Breast epithelium (tissue), 4 donors: ENCODE measurements around the gene EIF6. TPM values are rescaled to one million over a fixed set of nuclear protein-coding genes. Genes with fewer than 3 reads are reported as not detected.

Experiments
- DNase-seq, 2 donors: peaks; one replicate each; pipeline ENCODE4 v3.0.0-alpha.2; 2019; ENCODE audit warnings: low spot score in 2 of 2
- H3K27ac ChIP-seq, 2 donors: fragments of 200-600 bp; sonication (generic) in 1 of 2; one replicate each; pipeline ENCODE4 v1.5.1; 2016 to 2019; ENCODE audit warnings: mild to moderate bottlenecking in 1 of 2
- H3K27me3 ChIP-seq, 2 donors: fragments of 200-600 bp; sonication (generic) in 1 of 2; one replicate each; pipeline versions ENCODE4 v1.5.1 to v1.6.0; 2017 to 2019; ENCODE audit warnings: control low read depth in 1 of 2, mild to moderate bottlenecking in 1 of 2
- H3K36me3 ChIP-seq: fragments of 200-600 bp; one replicate; pipeline ENCODE4 v1.5.1; 2019
- H3K4me1 ChIP-seq, 2 donors: fragments of 200-600 bp; sonication (generic); one replicate each; pipeline ENCODE4 v1.5.1; 2016 to 2019; ENCODE audit warnings: control low read depth in 1 of 2
- H3K4me3 ChIP-seq, 3 donors: fragments of 200-600 bp; sonication (generic); 1 replicate in 2 of 3; 2 replicates in 1 of 3; pipeline ENCODE4 v1.5.1; 2016 to 2019; ENCODE audit warnings: mild to moderate bottlenecking in 3 of 3, moderate library complexity in 2 of 3
- H3K9me3 ChIP-seq, 2 donors: fragments of 200-600 bp; sonication (generic) in 1 of 2; one replicate each; pipeline ENCODE4 v1.5.1; 2016 to 2019; ENCODE audit warnings: control low read depth in 1 of 2
- POLR2A ChIP-seq: fragments of 450-650 bp; IDR thresholded peaks from one replicate; pipeline ENCODE4 v1.6.1; 2016; ENCODE audit warnings: antibody characterized with exemption, mild to moderate bottlenecking, moderate library complexity
- POLR2AphosphoS5 ChIP-seq, 3 donors: sonication (generic); formaldehyde crosslinking; IDR thresholded peaks; one replicate each; pipeline ENCODE4 v1.6.1; 2017; ENCODE audit warnings: antibody characterized with exemption in 3 of 3
- intact Hi-C: fragments of 100-400 bp; cut with DNase I; formaldehyde crosslinking; loops from one replicate; pipeline ENCODE4 v1.15.1; 2023; ENCODE audit warnings: low total_unique reads
- total RNA-seq, 3 donors: library from RNA; depleted of rRNA; stranded (reverse); fragments of >200 nt; gene quantifications; one replicate each; pipeline ENCODE4 v1.1.0, GENCODE V29; 2016
- TF ChIP-seq, protein P1 (sequence below), 3 donors: fragments of 450-650 bp; IDR thresholded peaks; one replicate each; pipeline ENCODE4 v1.5.1; 2016 to 2017; ENCODE audit warnings: antibody characterized with exemption in 3 of 3, mild to moderate bottlenecking in 3 of 3, moderate library complexity in 3 of 3

The EIF6 gene
- total RNA-seq, 3 donors from 2014 or later: 81.9 to 98.6 (median 88.0) TPM

DNA sequence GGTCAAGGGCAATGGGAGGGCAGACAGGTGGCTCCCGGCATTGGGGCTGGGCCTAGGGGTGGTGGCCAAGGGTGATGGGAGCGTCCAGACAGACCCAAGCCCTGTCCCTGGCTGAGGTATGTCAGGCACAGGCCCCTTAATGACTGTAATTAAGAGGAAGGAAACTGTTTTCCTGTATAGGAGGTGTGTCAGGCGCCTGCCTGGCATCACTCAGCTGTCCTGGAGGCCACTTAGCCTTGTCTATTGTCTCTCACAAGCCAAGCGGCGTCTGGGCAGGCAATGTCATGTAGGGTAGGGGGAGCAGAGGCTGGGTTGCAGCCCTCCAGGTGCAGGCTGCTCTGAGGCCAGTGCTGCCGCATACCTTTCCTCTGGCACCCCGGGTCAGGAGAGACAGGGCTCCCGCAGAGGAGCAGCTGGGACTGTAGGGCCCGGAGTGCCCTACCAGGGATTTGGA lies 11.6 kb upstream of the EIF6 start:
- H3K9me3 ChIP-seq: no peaks in the 10 kb centered on the region
- no peak overlapping the region for H3K27ac ChIP-seq
- no peaks in the 10 kb centered on the region for H3K36me3 ChIP-seq
- intact Hi-C loops: no loop called here
- H3K27me3 ChIP-seq: peaks cover 0 to 10% of the 10 kb centered on the region in 2 donors
- DNase-seq: no peak
- TF ChIP-seq POLR2A: no peak
- no peak for TF ChIP-seq POLR2AphosphoS5 (IDR thresholded peaks at IDR 0.05)
- TF ChIP-seq, protein P1, sequence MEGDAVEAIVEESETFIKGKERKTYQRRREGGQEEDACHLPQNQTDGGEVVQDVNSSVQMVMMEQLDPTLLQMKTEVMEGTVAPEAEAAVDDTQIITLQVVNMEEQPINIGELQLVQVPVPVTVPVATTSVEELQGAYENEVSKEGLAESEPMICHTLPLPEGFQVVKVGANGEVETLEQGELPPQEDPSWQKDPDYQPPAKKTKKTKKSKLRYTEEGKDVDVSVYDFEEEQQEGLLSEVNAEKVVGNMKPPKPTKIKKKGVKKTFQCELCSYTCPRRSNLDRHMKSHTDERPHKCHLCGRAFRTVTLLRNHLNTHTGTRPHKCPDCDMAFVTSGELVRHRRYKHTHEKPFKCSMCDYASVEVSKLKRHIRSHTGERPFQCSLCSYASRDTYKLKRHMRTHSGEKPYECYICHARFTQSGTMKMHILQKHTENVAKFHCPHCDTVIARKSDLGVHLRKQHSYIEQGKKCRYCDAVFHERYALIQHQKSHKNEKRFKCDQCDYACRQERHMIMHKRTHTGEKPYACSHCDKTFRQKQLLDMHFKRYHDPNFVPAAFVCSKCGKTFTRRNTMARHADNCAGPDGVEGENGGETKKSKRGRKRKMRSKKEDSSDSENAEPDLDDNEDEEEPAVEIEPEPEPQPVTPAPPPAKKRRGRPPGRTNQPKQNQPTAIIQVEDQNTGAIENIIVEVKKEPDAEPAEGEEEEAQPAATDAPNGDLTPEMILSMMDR (IDR thresholded peaks at IDR 0.05): no peak
- H3K4me3 ChIP-seq: no peak overlapping the region
- H3K4me1 ChIP-seq: no peaks in the 10 kb centered on the region

DNA sequence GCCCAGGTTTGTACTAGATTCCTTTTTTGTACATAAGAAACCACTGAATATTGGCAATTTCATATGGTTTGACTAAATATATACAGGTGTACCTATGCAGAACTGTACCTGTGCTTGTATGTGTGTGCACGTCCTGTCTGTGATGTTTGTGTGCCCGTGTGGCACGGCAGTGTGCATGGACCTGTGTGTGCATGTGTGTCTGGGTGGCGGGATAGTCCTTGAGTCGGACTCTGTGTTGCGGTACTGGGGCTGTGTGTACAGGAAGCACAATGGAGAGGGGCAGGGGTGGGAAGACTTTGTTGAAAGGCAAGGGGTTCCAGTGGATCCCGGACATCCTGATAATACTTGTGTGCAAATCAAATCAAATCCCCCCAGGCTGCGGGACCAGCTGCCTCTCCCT lies 11.1 kb upstream of the EIF6 start:
- intact Hi-C loops: no loop called here
- no peak overlapping the region for H3K4me3 ChIP-seq
- H3K36me3 ChIP-seq: no peaks in the 10 kb centered on the region
- peaks cover 0 to 10% of the 10 kb centered on the region in 2 donors for H3K27me3 ChIP-seq
- no peak overlapping the region for H3K27ac ChIP-seq
- no peaks in the 10 kb centered on the region for H3K9me3 ChIP-seq
- no peak for TF ChIP-seq POLR2AphosphoS5 (IDR thresholded peaks at IDR 0.05)
- H3K4me1 ChIP-seq: no peaks in the 10 kb centered on the region
- no peak for DNase-seq

DNA sequence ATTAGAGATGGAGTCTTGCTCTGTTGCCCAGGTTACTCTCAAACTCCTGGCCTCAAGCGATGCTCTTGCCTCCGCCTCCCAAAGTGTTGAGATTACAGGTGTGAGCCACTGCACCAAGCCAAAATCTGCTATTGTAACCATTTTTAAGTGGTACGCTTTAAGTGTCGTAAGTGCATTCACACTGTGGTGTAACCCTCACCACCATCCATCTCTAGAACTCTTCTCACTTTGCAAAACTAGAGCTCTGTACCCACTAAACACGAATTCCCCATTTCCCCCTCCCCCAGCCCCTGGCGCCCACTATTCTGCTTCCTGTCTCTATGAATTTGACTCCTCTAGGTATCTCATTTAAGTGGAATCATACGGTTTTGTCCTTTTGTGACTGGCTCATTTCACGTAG lies 10.5 kb upstream of the EIF6 start:
- Histone ChIP-seq H3K36me3 (no peaks in the 10 kb centered on the region), H3K9me3 (no peaks in the 10 kb centered on the region), H3K27ac (no peak overlapping the region), H3K4me1 (no peaks in the 10 kb centered on the region), H3K4me3 (no peak overlapping the region), H3K27me3 (peaks cover 0 to 10% of the 10 kb centered on the region in 2 donors)
- intact Hi-C loops: no loop called here
- DNase-seq: no peak
- TF ChIP-seq POLR2AphosphoS5 (IDR thresholded peaks at IDR 0.05) (no peak), POLR2A (no peak)
- TF ChIP-seq, protein P1 (IDR thresholded peaks at IDR 0.05): no peak

DNA sequence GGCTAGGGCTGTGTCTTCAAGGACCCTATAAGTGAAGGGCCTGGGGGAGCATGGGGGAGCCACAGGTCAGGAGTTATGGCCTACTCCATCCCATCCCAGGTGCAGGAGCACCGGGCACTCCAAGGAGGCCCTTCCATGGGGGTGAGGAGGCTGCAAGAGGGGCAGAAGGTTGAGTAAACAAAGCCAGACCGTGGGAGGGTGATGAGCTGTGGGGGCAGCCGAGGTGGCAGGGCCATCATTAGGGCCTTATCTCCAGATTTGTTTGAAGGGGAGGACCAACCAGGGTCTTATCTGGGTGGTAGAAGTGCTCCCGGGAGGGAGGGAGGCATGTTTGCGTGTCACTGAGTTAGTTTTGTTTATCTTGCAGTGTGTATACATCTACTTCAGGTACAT lies 9.7 kb upstream of the EIF6 start:
- Histone ChIP-seq H3K4me1 (no peaks in the 10 kb centered on the region), H3K27ac (no peak overlapping the region), H3K4me3 (no peak overlapping the region), H3K27me3 (peaks cover 0 to 10% of the 10 kb centered on the region in 2 donors), H3K36me3 (no peaks in the 10 kb centered on the region), H3K9me3 (no peaks in the 10 kb centered on the region)
- no peak for DNase-seq
- no peak for TF ChIP-seq POLR2A
- TF ChIP-seq, protein P1 (IDR thresholded peaks at IDR 0.05): no peak
- TF ChIP-seq POLR2AphosphoS5 (IDR thresholded peaks at IDR 0.05): no peak
- intact Hi-C loops: no loop called here

DNA sequence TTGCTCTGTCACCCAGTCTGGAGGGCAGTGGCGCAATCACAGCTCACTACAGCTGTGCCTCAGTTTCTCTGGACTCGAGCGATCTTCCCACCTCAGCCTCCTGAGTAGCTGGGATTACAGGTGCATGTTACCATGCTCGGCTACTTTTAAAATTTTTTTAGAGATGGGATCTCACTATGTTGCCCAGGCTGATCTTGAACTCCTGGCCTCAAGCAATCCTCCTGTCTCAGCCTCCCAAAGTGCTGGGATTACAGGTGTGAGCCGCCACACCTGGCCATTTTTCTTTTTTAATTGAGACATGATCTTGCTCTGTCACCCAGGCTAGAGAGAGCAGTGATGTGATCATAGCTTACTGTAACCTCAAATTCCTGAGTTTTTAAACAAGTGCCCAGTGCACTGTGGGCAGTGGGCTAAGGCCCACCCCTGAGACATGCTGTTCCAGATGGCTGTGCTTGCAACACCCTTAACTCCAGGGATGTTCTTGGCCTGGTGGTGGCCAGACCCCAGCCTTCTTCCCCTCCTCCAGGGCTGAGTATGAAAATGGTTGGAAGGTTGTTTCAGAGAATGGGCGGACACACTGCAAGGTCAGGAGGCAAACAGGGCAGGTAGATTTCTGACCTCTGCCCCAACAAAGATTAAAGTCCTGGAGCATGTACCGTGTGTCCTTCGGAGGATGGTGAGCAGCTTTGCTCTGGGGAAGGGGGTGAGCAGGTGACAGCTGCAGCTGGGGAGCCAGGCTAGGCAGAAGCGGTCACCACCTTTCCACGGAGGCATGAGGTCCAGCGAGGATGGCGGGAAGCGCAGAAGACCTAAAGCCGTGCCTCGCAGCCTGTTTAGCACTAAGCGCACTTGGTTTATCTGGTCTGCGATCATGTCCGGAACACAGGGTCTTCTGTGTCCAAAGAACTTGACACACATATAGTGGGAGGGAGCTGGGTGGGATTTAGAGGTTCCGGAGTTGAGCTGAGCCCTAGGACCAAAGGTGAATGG lies 9.0 kb upstream of the EIF6 start:
- TF ChIP-seq POLR2A: no peak
- Histone ChIP-seq H3K4me1 (no peaks in the 10 kb centered on the region), H3K36me3 (no peaks in the 10 kb centered on the region), H3K9me3 (no peaks in the 10 kb centered on the region), H3K27ac (no peak overlapping the region), H3K27me3 (peaks cover 0 to 10% of the 10 kb centered on the region in 2 donors), H3K4me3 (no peak overlapping the region)
- DNase-seq: no peak
- intact Hi-C loops: no loop called here
